ENCODE results near the gene TGM5.
"Not testable (repeated sequence)": the region's sequence is repeated elsewhere in the genome, so short reads cannot be mapped to it uniquely, and the experiment has no call there.

DNA sequence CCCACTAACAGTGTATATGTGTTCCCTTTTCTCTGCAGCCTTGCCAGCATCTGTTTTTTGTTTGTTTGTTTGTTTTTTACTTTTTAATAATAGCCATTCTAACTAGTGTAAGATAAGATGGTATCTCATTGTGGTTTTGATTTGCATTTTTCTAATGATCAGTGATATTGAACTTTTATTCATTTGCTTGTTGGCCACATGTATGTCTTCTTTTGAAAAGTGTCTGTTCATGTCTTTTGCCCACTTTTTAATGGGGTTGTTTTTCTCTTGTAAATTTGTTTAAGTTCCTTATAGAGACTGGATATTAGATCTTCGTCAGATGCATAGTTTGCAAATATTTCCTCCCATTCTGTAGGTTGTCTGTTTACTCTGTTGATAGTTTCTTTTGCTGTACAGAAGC lies 5.2 kb upstream of the TGM5 start:
- TF ChIP-seq POLR2A, POLR2AphosphoS5, TAF1, SPI1 (IDR thresholded peaks at IDR 0.05; ENCODE audit: low read depth, low read length): not testable (repeated sequence)

All from GM12891 (cell line).